Measurements from ENCODE around the gene NKIRAS2. TPM values are rescaled to one million over a fixed set of nuclear protein-coding genes. Genes with fewer than 3 reads are reported as not detected.

The NKIRAS2 gene
- total and polyA plus RNA-seq, 2 of the 4 experiments (the other 2 are of a cell fraction) = 25.6 to 51.8 TPM

DNA sequence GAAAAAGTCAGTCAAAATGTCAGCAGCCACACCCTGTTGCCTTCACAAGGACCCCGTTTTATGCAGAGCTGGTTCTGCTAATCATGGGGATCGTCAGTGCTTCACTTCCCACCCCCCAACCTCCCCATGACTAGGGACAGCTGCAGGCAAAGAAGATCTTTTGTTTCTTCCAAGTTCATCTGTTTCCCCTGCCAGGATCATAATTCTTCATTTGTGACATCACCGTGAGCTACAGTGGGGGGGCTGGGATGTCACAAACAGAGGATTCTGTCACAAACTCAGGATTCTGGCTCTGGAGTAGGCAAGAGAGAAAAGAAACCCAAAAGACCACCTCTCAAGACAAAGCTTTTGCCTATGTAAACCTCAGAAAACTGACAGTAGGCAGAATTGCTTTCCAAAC is 27.3 kb upstream of the NKIRAS2 start:
- WGBS, 2 experiments (ENCODE audit: extremely low coverage in 2 of 2, insufficient read length in 1 of 2) = no CpG with 5 or more reads among the region's 3 CpGs
- no peak for DNase-seq
- Histone ChIP-seq H3K4ac (ENCODE audit: low read depth, low read length) (no peak overlapping the region), H3K79me1 (ENCODE audit: low read depth in 1 of 2, low read length in 2 of 2) (peaks cover 33 to 59% of the 10 kb centered on the region in 2 experiments), H2BK120ac (ENCODE audit: low read depth, low read length) (no peak overlapping the region), H2AK9ac (replicated peaks; ENCODE audit: low read depth, low read length, poor library complexity) (no peak overlapping the region), H4K91ac (ENCODE audit: insufficient read depth, low read depth, low read length) (no peak overlapping the region), H4K20me1 (ENCODE audit: insufficient read depth, low read length) (no peaks in the 10 kb centered on the region; the same call in 1 of the 2 replicates), H2AFZ (replicated peaks; ENCODE audit: low read length, poor library complexity) (no peak overlapping the region), H3K4me2 (ENCODE audit: low read depth, low read length) (no peak overlapping the region), H2BK5ac (ENCODE audit: low read depth, low read length, poor library complexity, severe bottlenecking) (no peak overlapping the region), H4K5ac (ENCODE audit: low read depth, low read length) (no peak overlapping the region), H4K8ac (ENCODE audit: low read depth in 2 of 2, low read length in 2 of 2) (no peak overlapping the region), H3K18ac (ENCODE audit: low read depth, low read length) (no peak overlapping the region), H2AK5ac (ENCODE audit: low read depth, low read length) (no peak overlapping the region), H3K4me3 (ENCODE audit: insufficient read depth, low read depth, low read length) (no peak overlapping the region), H3K9me1 (ENCODE audit: insufficient read depth, low read length) (0 out of 2 replicates have a peak, but pooled peaks cover 10% of the 10 kb centered on the region), H3K9ac (ENCODE audit: low read depth, low read length) (no peak overlapping the region), H3K27me3 (ENCODE audit: control insufficient read depth, insufficient read depth, low read length) (no peaks in the 10 kb centered on the region), H3K23ac (ENCODE audit: low read depth, low read length) (no peak overlapping the region), H3K56ac (ENCODE audit: extremely low read depth, insufficient read depth, low read length) (no peak overlapping the region), H2BK20ac (ENCODE audit: low read depth, low read length) (no peak overlapping the region), H2BK15ac (ENCODE audit: low read depth, low read length) (no peak overlapping the region), H3K36me3 (ENCODE audit: control insufficient read depth, insufficient read depth, low read length) (peaks cover 65% of the 10 kb centered on the region), H3K4me1 (ENCODE audit: control insufficient read depth, insufficient read depth, low read length) (peaks cover 4% of the 10 kb centered on the region), H3K27ac (ENCODE audit: insufficient read depth, low read length) (no peak overlapping the region), H3K14ac (replicated peaks; ENCODE audit: low read depth, low read length) (no peak overlapping the region), H3K9me3 (ENCODE audit: control insufficient read depth, insufficient read depth, low read length) (no peaks in the 10 kb centered on the region)
- in situ Hi-C loops (cut with MboI; ENCODE audit: low sequenced_read_pairs) (no loop called here), dilution Hi-C loops (cut with HindIII; ENCODE audit: low sequenced_read_pairs, unreplicated experiment) (no loop called here), intact Hi-C loops (cut with micrococcal nuclease) (no loop called here)
- ChIA-PET POLR2A (ENCODE audit: unreplicated experiment) (no interaction called here), CTCF (no interaction called here)
- ATAC-seq (ENCODE audit: low read depth) = no peak
- TF ChIP-seq RAD21 (IDR thresholded peaks at IDR 0.05; ENCODE audit: low read length) (no peak), SMC3 (IDR thresholded peaks at IDR 0.05; ENCODE audit: low read depth, low read length) (no peak)
- BruUV-seq (replicated peaks) = no TSS peak
